HG02798 (cell line): ENCODE data around the gene SPATA31A3.
"Not testable (repeated sequence)": the region's sequence is repeated elsewhere in the genome, so short reads cannot be mapped to it uniquely, and the experiment has no call there.

Source experiments
- ATAC-seq: cut with Tn5 transposase; IDR thresholded peaks from one replicate; pipeline ENCODE4 v1.9.1; 2021; ENCODE audit warnings: mild to moderate bottlenecking; ENCODE audit not compliant: unreplicated experiment, poor library complexity

SPATA31A3 gene

DNA sequence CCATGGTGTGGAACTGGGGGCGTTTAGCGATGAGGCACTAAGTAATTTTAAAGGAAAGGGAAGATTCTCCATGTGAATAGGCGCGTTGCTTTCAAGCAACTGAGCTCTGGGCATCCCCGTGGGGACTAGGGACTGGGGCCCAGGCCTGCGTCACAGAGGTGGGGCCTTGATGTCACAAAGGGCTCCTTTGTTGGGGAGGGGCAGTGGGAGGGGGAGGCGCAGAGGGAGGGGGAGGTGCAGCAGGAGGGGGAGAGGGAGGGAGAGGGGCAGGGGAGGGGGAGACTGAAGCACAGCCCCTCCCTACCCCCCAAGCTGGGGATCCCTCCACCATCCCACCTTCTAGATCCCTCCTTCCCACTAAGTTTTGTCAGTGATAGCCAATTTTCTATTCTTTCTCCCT is at the start of gene SPATA31A3:
Gene SPATA31A3, minus strand, starts transcription at position 101 of the 400 bp plus-strand sequence. Its CDS starts 29 bp downstream, at position 72.
- ATAC-seq, result not testable (repeated sequence)

DNA sequence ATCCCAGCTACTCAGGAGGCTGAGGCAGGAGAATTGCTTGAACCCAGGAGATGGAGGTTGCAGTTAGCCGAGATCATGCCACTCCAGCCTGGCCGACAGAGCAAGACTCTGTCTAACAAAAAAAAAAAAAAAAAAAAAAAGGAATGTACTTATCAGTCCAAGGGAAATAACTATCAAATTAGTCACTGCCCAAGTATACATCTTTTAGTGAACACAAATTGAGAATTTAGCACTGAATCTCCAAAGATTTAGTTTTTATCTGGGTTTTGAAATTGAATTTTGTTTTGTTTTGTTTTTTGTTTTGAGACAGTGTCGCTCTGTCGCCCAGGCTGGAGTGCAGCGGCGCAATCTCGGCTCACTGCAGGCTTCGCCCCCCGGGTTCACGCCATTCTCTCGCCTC is 39.8 kb downstream of the SPATA31A3 start:
- not testable (repeated sequence) for ATAC-seq

DNA sequence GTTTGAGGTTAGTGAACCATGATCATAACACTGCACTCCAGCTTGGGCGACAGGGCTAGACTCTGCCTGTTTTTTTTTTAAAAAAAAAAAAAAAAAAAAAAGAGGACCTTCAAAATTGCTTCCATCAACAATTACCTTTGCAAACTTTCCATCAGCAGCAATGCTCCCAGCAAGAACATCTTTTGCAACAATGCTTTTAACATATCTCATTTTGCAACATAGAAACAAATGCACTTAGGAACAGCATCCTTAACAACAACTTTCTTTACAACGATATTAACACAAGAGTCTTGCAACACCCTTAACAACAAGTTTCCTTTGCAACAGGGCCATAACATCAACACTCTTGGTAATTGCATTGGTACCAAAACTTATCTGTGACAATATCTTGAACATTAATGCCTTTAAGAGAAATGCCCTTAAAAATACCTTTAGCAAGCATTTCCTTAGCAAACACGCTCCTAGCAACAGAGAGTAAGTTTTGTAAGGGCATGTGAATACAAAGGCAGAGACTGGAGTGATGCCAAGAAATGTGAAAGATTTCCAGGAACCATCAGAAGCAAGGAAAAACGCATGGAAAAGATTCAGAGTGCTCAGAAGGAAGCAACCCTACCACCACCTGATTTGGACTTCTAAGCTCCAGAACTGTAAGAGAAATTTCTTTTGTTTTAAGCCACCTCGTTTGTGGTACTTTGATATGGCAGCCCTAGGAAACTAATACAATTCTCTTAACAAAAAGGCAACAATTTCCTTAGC is 49.8 kb downstream of the SPATA31A3 start:
- not testable (repeated sequence) for ATAC-seq

DNA sequence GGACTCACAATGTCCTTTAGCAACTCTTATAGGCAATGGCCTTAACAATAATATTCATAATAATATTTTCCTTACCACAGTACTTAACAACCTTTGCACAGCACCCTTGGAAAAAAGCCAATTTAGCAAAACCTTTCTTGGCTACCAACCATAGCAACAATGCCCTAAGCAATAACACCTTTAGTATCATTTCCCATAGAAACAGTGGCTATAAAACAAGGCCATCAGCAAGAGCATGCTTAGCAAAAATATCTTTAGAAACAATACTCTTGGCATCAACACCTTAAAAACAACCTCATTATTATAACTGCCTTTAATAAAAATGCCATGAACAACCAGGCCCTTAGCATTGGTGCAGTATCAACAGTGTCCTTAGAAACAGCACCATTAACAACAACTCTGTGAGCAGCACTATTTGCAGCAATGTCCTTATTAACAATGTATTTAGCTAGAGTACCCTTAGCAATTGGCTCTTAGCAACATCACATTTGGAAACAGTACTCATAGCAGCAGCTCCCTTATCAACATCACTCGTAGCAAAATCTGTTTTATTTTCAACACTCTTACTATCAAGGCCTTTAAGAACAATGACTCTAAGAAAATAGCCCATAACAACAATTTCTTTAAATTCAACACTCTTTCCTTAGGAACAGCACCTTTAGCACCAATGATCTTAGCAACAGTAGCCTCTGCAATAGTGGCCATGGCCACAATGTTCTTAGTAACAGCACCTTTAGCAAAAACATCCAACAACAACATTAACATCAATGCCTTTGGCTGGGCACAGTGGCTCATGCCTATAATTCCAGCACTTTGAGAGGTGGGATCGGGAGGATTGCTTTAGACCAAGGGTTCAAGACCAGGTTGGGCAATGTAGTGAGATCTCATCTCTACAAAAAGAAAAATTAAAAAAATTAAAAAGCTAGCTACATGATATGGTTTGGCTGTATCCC is 52.2 kb downstream of the SPATA31A3 start:
- ATAC-seq, result not testable (repeated sequence)

DNA sequence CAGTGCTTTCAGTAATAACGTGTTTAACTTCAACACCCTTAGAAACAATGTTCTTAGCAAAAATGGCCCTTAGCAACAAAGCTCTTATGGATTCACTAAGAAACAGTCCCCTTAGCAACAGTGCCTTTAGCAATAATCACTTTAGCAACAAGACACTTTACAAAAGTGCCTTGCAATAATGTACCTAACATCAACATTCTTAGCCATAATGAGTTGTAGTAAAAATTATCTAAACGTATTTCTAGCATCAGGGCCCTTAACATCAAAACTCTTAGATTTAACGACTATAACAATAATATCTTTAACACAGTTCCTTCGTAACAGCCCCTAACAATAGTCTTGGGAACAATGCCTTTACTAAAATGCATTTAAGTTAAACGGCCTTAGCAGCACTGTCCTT is 54.0 kb downstream of the SPATA31A3 start:
- not testable (repeated sequence) for ATAC-seq

DNA sequence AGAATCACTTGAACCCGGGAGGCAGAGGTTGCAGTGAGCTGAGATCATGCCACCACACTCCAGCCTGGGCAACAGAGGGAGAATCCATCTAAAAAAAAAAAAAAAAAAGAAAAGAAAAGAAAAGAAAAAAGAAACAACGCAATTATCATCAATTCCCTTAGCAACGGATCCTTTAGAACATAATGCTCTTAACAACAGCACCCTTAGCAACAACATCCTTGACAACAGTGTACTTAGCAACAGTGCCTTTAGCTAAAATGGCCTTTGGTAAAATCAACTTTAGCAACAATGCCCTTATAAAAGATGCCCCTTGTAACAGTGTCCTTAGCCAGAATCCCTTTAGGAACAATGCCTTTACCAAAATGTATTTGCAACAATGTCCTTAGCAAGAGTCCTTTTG is 54.7 kb downstream of the SPATA31A3 start:
- not testable (repeated sequence) for ATAC-seq
